Peyer's patch (tissue), 4 donors: ENCODE results near the gene CRABP2. TPM values are rescaled to one million over a fixed set of nuclear protein-coding genes. Genes with fewer than 3 reads are reported as not detected.

Source experiments
- DNase-seq, 3 donors: peaks; one replicate each; pipeline ENCODE4 v3.0.0-alpha.2; 2017 to 2019
- H3K27ac ChIP-seq, 4 donors: fragments of 200-600 bp; sonication (generic); one replicate each; pipeline ENCODE4 v1.5.1; 2016 to 2019
- H3K27me3 ChIP-seq, 2 donors: fragments of 200-600 bp; sonication (generic); one replicate each; pipeline ENCODE4 v1.5.1; 2019
- H3K36me3 ChIP-seq, 3 donors: fragments of 200-600 bp; sonication (generic); one replicate each; pipeline ENCODE4 v1.5.1; 2016 to 2019
- H3K4me1 ChIP-seq, 4 donors: fragments of 200-600 bp; sonication (generic); one replicate each; pipeline ENCODE4 v1.5.1; 2016 to 2019
- H3K4me3 ChIP-seq, 4 donors: fragments of 200-600 bp; sonication (generic); 1 replicate in 3 of 4; 2 replicates in 1 of 4; pipeline ENCODE4 v1.5.1; 2016 to 2019; ENCODE audit warnings: mild to moderate bottlenecking in 1 of 4
- H3K9me3 ChIP-seq, 4 donors: fragments of 200-600 bp; sonication (generic); one replicate each; pipeline ENCODE4 v1.5.1; 2016 to 2019; ENCODE audit warnings: mild to moderate bottlenecking in 1 of 4
- CTCF ChIP-seq, 6 experiments: fragments of 450-650 bp in 4 of 6; fragments of 200-600 bp in 2 of 6; sonication (generic) in 1 of 6; IDR thresholded peaks; one replicate each; pipeline ENCODE4 v1.5.1; 2017 to 2019; ENCODE audit warnings: antibody characterized with exemption in 6 of 6, mild to moderate bottlenecking in 3 of 6, moderate library complexity in 1 of 6
- POLR2A ChIP-seq, 2 donors: fragments of 450-650 bp; IDR thresholded peaks; one replicate each; pipeline ENCODE4 v1.5.1; 2017; ENCODE audit warnings: antibody characterized with exemption in 2 of 2, mild to moderate bottlenecking in 2 of 2, moderate library complexity in 2 of 2
- total RNA-seq, 4 donors: library from RNA; depleted of rRNA; stranded (reverse); fragments of >200 nt; gene quantifications; one replicate each; pipeline ENCODE4 v1.1.0, GENCODE V29; 2016

CRABP2 gene
- total RNA-seq, 4 donors from 2014 or later, result 3.6 to 5.0 TPM; not detected in 2

GRCh38 chr1:156747742-156748669 is 42.6 kb upstream of the CRABP2 start:
- Histone ChIP-seq H3K36me3 (peaks cover 0 to 22% (median 0%) of the 10 kb centered on the region in 3 donors), H3K4me3 (peak overlapping the region; percentile 23 to 97 (median 66)), H3K9me3 (no peaks in the 10 kb centered on the region), H3K27me3 (no peaks in the 10 kb centered on the region), H3K27ac (peak overlapping the region; percentile 87 to 99 (median 96)), H3K4me1 (peaks cover 0 to 48% (median 33%) of the 10 kb centered on the region in 4 donors)
- no peak for DNase-seq
- TF ChIP-seq POLR2A (IDR thresholded peaks at IDR 0.05), result peak in 1 of 2 donors; percentile 4
- no peak for TF ChIP-seq CTCF (IDR thresholded peaks at IDR 0.05)

- Histone ChIP-seq H3K36me3 (peaks cover 0 to 32% (median 0%) of the 10 kb centered on the region in 3 donors), H3K4me1 (peaks cover 0 to 41% (median 33%) of the 10 kb centered on the region in 4 donors), H3K27me3 (no peaks in the 10 kb centered on the region), H3K9me3 (no peaks in the 10 kb centered on the region), H3K27ac (peak overlapping the region; percentile 87 to 99 (median 96)), H3K4me3 (peak overlapping the region; percentile 23 to 97 (median 66))
- peak; percentile 74 to 95 (median 94) for DNase-seq
- TF ChIP-seq POLR2A (IDR thresholded peaks at IDR 0.05) (peak; percentile 8 to 59), CTCF (IDR thresholded peaks at IDR 0.05) (peak in 3 of 6 experiments; percentile 2 to 28 (median 13))
Measured at GRCh38 chr1:156746728-156747631, 41.6 kb upstream of the CRABP2 start.

DNA sequence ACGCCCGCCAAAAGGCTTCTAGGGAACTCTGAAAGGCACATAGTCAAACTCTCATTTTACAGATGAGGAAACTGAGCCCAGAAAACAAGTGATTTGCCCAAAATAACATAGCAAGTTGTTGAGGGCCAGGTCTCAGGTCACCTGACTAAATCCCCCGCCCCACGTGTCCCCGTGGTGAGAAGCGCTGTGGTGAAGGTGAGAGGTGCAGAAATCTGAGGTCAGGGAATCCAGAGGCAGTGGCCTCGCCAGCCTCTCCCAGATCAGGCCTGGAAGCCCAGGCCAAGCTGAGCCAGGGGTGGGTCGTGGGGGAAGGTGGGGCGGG is 41.0 kb upstream of the CRABP2 start:
- TF ChIP-seq CTCF (IDR thresholded peaks at IDR 0.05) (no peak), POLR2A (IDR thresholded peaks at IDR 0.05) (no peak)
- Histone ChIP-seq H3K36me3 (peaks cover 0 to 32% (median 0%) of the 10 kb centered on the region in 3 donors), H3K4me3 (peak overlapping the region; percentile 23 to 97 (median 66)), H3K27me3 (no peaks in the 10 kb centered on the region), H3K4me1 (peaks cover 0 to 41% (median 33%) of the 10 kb centered on the region in 4 donors), H3K9me3 (no peaks in the 10 kb centered on the region), H3K27ac (peak overlapping the region; percentile 87 to 99 (median 96))
- DNase-seq, result no peak

GRCh38 chr1:156745881-156746280 is 40.5 kb upstream of the CRABP2 start:
- Histone ChIP-seq H3K27ac (peak overlapping the region; percentile 87 to 99 (median 96)), H3K27me3 (no peaks in the 10 kb centered on the region), H3K9me3 (no peaks in the 10 kb centered on the region), H3K4me3 (peak overlapping the region in 2 of 4 donors; percentile 91 to 97), H3K36me3 (peaks cover 0 to 32% (median 0%) of the 10 kb centered on the region in 3 donors), H3K4me1 (peaks cover 0 to 41% (median 33%) of the 10 kb centered on the region in 4 donors)
- no peak for TF ChIP-seq POLR2A (IDR thresholded peaks at IDR 0.05)
- DNase-seq, result no peak

- H3K4me3 ChIP-seq, result no peak overlapping the region
- no peak for DNase-seq
- no peak for TF ChIP-seq CTCF (IDR thresholded peaks at IDR 0.05)
- TF ChIP-seq POLR2A (IDR thresholded peaks at IDR 0.05), result no peak
- peaks cover 0 to 48% (median 34%) of the 10 kb centered on the region in 4 donors for H3K4me1 ChIP-seq
- peaks cover 0 to 32% (median 0%) of the 10 kb centered on the region in 3 donors for H3K36me3 ChIP-seq
- no peaks in the 10 kb centered on the region for H3K27me3 ChIP-seq
- H3K9me3 ChIP-seq, result no peaks in the 10 kb centered on the region
- H3K27ac ChIP-seq, result peak overlapping the region in 1 of 4 donors; percentile 99
Measured at GRCh38 chr1:156744786-156745419, 39.5 kb upstream of the CRABP2 start.
